GM12874 (cell line): ENCODE results near the gene PCNX2.

Experiments used
- CTCF ChIP-seq: IDR thresholded peaks from 2 replicates; pipeline ENCODE4 v1.5.1; 2011; ENCODE audit warnings: low read depth, mild to moderate bottlenecking, control low read depth, low read length, moderate library complexity; ENCODE audit not compliant: insufficient read depth

Gene PCNX2

GRCh38 chr1:232985882-232986526 is 309.5 kb downstream of the PCNX2 start:
- no peak for TF ChIP-seq CTCF

DNA sequence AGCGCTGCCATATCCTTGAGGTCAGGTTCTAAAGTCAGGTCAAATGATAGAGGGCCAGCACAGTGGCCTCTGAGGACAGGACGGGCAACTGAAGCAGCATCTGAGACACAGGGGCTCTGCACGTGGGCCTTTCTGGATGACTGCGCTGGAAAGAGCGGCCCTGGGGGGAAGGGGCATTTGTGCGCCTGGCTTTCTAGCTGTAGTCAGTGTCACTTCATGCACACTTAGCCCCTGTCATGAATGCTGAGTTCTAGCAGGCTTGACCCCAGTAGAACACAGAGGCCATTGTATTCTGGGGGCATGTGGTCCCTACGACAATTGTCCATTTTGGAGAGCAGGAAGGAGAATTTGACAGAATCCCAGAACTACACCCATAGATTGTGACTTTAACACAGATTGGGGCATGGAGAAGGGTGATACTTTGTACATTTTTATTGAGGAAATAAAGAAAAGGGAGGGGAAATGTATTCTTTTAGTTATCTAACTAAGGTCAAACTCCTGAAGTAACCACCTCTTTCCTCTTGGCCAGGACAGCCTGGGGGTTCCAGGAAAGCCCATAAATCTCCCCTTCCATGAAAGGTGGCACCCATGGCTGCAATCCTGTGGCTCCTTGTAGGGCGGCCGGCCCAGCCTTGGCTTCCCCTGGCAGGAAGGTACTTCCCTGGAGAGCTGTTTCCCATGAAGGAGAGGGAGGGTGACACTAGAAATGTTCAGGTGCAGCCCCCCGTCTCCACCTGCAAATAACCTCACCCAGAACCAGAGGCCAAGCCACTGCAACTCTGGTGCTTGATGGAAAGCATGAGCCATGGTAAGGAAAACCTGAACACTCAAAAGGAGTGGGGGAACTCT is 310.7 kb downstream of the PCNX2 start:
- TF ChIP-seq CTCF: no peak

DNA sequence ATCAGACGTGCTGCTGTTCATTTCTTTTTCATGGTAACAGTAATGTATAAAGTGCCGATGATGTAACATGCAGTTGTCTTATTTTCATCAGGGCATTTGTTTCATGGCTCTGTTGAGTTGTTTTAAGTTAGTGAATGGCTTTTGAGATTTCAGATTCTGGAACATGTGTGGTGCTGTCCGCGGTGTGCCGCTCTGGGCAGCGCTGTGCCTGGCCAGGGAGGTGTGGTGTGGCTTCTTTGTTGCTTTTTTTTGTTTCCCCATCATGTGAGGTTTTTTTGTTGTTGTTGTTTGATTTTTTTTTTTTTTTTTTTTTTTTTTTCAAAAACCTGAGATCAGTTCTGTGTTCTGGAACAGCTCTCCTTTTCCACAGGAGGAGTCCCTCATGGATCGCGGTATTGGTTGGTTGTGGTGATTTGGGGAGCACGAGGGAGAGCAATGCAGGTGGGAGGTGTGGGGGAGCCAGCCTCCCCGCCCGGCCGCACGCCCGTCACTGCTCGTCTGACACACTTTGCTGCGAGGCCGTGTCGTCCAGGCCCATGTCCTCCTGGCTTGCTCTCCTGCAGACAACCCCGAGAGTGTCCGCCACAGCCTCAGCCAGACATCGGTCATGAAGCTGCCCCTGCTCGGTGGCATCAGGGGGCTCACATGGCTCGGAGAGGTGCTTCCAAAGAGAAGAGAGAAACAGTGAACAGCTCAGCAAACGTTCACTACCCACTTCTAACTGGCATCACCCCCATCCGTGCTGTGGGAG is 311.5 kb downstream of the PCNX2 start:
- TF ChIP-seq CTCF: no peak

DNA sequence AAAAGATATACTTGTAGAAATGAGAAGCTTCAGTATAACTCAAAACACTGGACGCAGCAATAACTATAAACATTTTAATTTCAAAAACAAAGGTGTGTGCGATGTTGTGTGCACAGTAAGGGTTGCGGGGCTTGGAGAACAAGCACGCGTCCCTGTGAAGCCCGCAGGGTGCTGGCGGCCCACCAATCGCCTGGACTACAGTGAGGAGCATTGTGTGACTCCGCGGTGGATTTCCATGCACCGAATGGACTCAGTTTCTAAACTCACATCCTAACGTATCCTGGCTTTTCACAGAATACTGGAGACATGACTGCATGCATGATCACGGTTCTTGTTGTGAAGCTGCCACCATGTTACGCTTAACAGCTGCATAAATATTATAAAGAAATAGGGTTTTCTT is 312.1 kb downstream of the PCNX2 start:
- no peak for TF ChIP-seq CTCF

- no peak for TF ChIP-seq CTCF
Measured at GRCh38 chr1:232982238-232982944, 313.1 kb downstream of the PCNX2 start.

DNA sequence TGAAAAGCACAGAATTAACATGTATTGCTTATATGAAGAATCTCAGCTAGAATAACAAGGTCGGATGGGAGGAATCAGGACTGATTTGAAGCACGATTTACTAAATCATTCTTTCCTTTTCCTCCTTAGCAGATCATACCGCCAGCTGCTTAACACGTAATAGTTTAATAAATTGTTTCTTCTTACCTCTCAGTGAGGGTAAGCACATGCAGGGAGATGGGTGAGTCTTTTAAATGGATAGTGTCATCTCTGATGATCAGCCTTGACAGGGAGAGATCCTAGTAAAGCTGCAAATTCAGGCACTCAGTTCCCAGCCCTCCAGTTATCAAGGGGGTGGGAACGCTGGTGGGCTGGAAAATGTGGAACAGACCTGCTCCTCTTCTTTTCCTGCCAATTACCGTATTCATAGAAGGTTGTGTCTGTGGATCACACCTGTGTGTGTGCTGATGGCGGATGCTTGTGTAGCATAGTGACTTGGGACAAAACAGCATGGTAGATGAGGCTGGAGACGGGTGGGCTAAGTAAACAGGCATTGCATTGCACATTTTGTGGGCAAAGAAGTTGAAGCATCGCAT is 314.5 kb downstream of the PCNX2 start:
- no peak for TF ChIP-seq CTCF
